ENCODE measurements around the gene NXF1. TPM values are rescaled to one million over a fixed set of nuclear protein-coding genes. Genes with fewer than 3 reads are reported as not detected.

NXF1 gene
- total RNA-seq, 1 experiment from 2014 or later, result 69.0 TPM

DNA sequence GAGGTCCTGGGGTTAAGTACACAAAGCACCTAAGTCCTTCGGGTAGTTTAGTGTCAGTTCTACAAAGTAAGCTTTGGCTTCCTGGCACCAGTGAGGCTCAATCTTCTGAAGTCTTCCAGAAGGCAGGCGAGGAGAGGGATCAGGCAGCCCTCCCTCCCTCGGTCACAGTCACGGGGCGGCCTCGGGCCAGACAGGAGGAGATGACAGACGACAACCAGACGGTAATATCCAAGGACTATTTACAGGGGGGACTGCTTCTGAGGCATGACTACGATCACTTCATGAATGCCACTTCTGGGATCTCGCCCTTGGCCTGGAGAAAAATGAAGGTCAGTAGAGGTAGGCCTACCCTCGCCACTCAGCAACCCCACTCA lies 13.1 kb downstream of the NXF1 start:
- no peak overlapping the region for H3K9ac ChIP-seq (ENCODE audit: extremely low read depth, insufficient read length, low read length)
- no peak overlapping the region for H2BK120ac ChIP-seq (ENCODE audit: low read depth, low read length, poor library complexity, severe bottlenecking)
- no peak overlapping the region for H3K56ac ChIP-seq (ENCODE audit: insufficient read length, low read depth, low read length)
- no peaks in the 10 kb centered on the region for H3K9me3 ChIP-seq (ENCODE audit: control insufficient read depth, low read depth, low read length)
- H4K5ac ChIP-seq (ENCODE audit: insufficient read length, low read depth, low read length), result no peak overlapping the region
- H3K79me2 ChIP-seq (ENCODE audit: insufficient read depth, low read length), result no peaks in the 10 kb centered on the region; the same call in 1 of the 2 replicates
- H3K27ac ChIP-seq (ENCODE audit: insufficient read length, low read depth, low read length), result no peak overlapping the region
- H2BK15ac ChIP-seq (ENCODE audit: low read depth, low read length), result no peak overlapping the region; the same call in 1 of the 2 replicates
- H3K4ac ChIP-seq (ENCODE audit: low read depth, low read length), result no peak overlapping the region
- H2AK5ac ChIP-seq (ENCODE audit: insufficient read length, low read length), result no peak overlapping the region
- TF ChIP-seq, protein P1, sequence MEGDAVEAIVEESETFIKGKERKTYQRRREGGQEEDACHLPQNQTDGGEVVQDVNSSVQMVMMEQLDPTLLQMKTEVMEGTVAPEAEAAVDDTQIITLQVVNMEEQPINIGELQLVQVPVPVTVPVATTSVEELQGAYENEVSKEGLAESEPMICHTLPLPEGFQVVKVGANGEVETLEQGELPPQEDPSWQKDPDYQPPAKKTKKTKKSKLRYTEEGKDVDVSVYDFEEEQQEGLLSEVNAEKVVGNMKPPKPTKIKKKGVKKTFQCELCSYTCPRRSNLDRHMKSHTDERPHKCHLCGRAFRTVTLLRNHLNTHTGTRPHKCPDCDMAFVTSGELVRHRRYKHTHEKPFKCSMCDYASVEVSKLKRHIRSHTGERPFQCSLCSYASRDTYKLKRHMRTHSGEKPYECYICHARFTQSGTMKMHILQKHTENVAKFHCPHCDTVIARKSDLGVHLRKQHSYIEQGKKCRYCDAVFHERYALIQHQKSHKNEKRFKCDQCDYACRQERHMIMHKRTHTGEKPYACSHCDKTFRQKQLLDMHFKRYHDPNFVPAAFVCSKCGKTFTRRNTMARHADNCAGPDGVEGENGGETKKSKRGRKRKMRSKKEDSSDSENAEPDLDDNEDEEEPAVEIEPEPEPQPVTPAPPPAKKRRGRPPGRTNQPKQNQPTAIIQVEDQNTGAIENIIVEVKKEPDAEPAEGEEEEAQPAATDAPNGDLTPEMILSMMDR (conservative IDR thresholded peaks at IDR 0.05), result no peak
- H3K4me3 Mint-ChIP-seq, result peak overlapping the region; percentile 89 to 94
- H3K4me1 Mint-ChIP-seq, result peaks cover 24 to 30% of the 10 kb centered on the region in 2 experiments
- H3K27me3 Mint-ChIP-seq (ENCODE audit: low read depth), result no peaks in the 10 kb centered on the region; the same call in 1 of the 2 replicates
- DNase-seq, result peak; percentile 52
- H3K18ac ChIP-seq (ENCODE audit: insufficient read length, low read depth, low read length), result no peak overlapping the region
- no peak overlapping the region for H3K14ac ChIP-seq (ENCODE audit: insufficient read depth, low read length)
- no peak overlapping the region for H2BK12ac ChIP-seq (ENCODE audit: insufficient read length, low read depth, low read length)
- H3K79me1 ChIP-seq (ENCODE audit: insufficient read depth, low read depth, low read length, poor library complexity, severe bottlenecking), result no peaks in the 10 kb centered on the region
- H3K23me2 ChIP-seq (ENCODE audit: insufficient read length, low read depth, low read length, poor library complexity, severe bottlenecking), result peaks cover 4% of the 10 kb centered on the region
- H2BK20ac ChIP-seq (ENCODE audit: low read depth, low read length, poor library complexity, severe bottlenecking), result no peak overlapping the region
- H4K91ac ChIP-seq (ENCODE audit: insufficient read length, low read depth, low read length), result no peak overlapping the region
- WGBS (ENCODE audit: extremely low coverage, insufficient read length, low lambda C conversion rate), result no CpG with 5 or more reads among the region's 11 CpGs
- peak overlapping the region; percentile 74 for H3K4me2 ChIP-seq (ENCODE audit: insufficient read depth, insufficient read length, low read length)
- H4K20me1 ChIP-seq (ENCODE audit: control insufficient read depth, insufficient read depth, insufficient read length), result no peaks in the 10 kb centered on the region
- peaks cover 43 to 85% (median 63%) of the 10 kb centered on the region in 3 experiments for H3K36me3 Mint-ChIP-seq (ENCODE audit: insufficient read depth in 1 of 3, low read depth in 3 of 3)
- no peaks in the 10 kb centered on the region for H3K27me3 ChIP-seq (ENCODE audit: insufficient read depth, low read length)
- H3T11ph ChIP-seq (ENCODE audit: low read length), result no peak overlapping the region
- H3K27ac Mint-ChIP-seq, result peak overlapping the region in 2 of 3 experiments; percentile 85 to 86; a peak in 5 of 7 replicates
- H3K4me1 ChIP-seq (ENCODE audit: insufficient read depth, low read length), result no peaks in the 10 kb centered on the region
- no peak overlapping the region for H2BK5ac ChIP-seq (ENCODE audit: insufficient read length, low read length)
- H3K23ac ChIP-seq (ENCODE audit: insufficient read length, low read depth, low read length), result no peak overlapping the region
- H4K8ac ChIP-seq (replicated peaks; ENCODE audit: insufficient read length, low read depth, low read length), result no peak overlapping the region
- no peak overlapping the region for H2AFZ ChIP-seq (ENCODE audit: low read length)
- H3K9me3 Mint-ChIP-seq, result no peaks in the 10 kb centered on the region; a peak in 1 of 5 replicates
